Sciatic nerve (tissue), 1 donor: ENCODE data around the gene ZNF385A. TPM values are rescaled to one million over a fixed set of nuclear protein-coding genes. Genes with fewer than 3 reads are reported as not detected.
A peak's percentile ranks its signal among the peaks of the same experiment; 100 is the strongest.

ENCODE experiments used
- microRNA-seq: library from miRNA; unstranded; fragments of <30 nt; microRNA quantifications from one replicate; pipeline ENCODE4 v1.2.0, GENCODE V29; 2020
- total RNA-seq: library from RNA; stranded (reverse); fragmentation: NEBNext Ultra II Directional; extraction: Animal tissue kit (Norgen Biotek cat#: 25700); gene quantifications from one replicate; pipeline ENCODE4 v1.2.1, GENCODE V29; 2021
- donor health status: DM: no; HTN: no; CAD: no.

Gene ZNF385A
- total RNA-seq, 1 donor from 2014 or later, result 12.0 TPM

Small RNA genes lying within 50 kb of the gene (microRNA-seq; reads per million reads assigned to microRNA genes)
- gene MIR148B, result 233 reads per million, percentile 66 among the genes with 10 or more reads in this experiment

Other genes with a start within 250 kb of the ZNF385A start
- gene SMUG1, start 195.7 kb downstream of the ZNF385A start, total RNA-seq, result 25.3 TPM
- 77.9 TPM for gene CBX5, start 104.6 kb downstream of the ZNF385A start, total RNA-seq
- gene HNRNPA1, start 104.0 kb downstream of the ZNF385A start, total RNA-seq, result 694 TPM
- gene NFE2, start 83.7 kb downstream of the ZNF385A start, total RNA-seq, result 7.7 TPM
- 72.5 TPM for gene COPZ1, start 59.6 kb downstream of the ZNF385A start, total RNA-seq
- 0.53 TPM for gene GPR84, start 20.2 kb downstream of the ZNF385A start, total RNA-seq
- 82.3 TPM for gene ITGA5, start 34.5 kb upstream of the ZNF385A start, total RNA-seq
- gene GTSF1, start 88.9 kb upstream of the ZNF385A start, total RNA-seq, result not detected
- 27.8 TPM for gene NCKAP1L, start 113.0 kb upstream of the ZNF385A start, total RNA-seq
- gene PDE1B, start 164.9 kb upstream of the ZNF385A start, total RNA-seq, result 4.5 TPM
- 21.4 TPM for gene PPP1R1A, start 203.9 kb upstream of the ZNF385A start, total RNA-seq